K562 (cell line): Measurements from ENCODE around the gene ATOH8. TPM values are rescaled to one million over a fixed set of nuclear protein-coding genes. Genes with fewer than 3 reads are reported as not detected.

Experiments
- ATAC-seq: fragments of 200-7000 bp; cut with Tn5 transposase; 3 replicates; pipeline ENCODE4 v1.9.1; 2020; ENCODE audit warnings: moderate library complexity
- BruUV-seq: library from RNA; stranded (reverse); fragments of 400-500 nt; replicated peaks from 2 replicates; lab custom pipeline; 2021; lab: Mats Ljungman, UMichigan
- CTCF ChIA-PET: fragments of 300-600 bp; formaldehyde crosslinking; extraction: SDS; loops from one replicate; lab custom pipeline; 2021; ENCODE audit warnings: low intra/inter-chr PET ratio; lab: Yijun Ruan, JAX
- POLR2A ChIA-PET: fragments of 300-600, 350-650 bp; sonication (Branson Sonifier 250); formaldehyde crosslinking; extraction: SDS; loops from one replicate; lab custom pipeline; 2021; ENCODE audit warnings: antibody characterized with exemption, inconsistent platforms; lab: Yijun Ruan, JAX
- DNase-seq, 4 experiments: peaks; one replicate each; pipeline versions ENCODE4 v3.0.0 to v3.0.0-alpha.2; 2011 to 2018; ENCODE audit warnings: low spot score in 3 of 4, mixed read lengths in 3 of 4; ENCODE audit errors: extremely low read depth in 1 of 4
- FAIRE-seq: peaks from 2 replicates; lab custom pipeline; 2011; peaks lifted over from hg19 to GRCh38; lab: Jason Lieb, UNC
- H2AFZ ChIP-seq: 2 replicates; pipeline ENCODE4 v1.6.0; 2011; ENCODE audit warnings: low read depth, low read length, control low read depth, inconsistent platforms
- H3K27ac ChIP-seq: fragments of 200-600 bp; 3 replicates; pipeline ENCODE4 v1.8.0; 2011; ENCODE audit warnings: low read depth, mild to moderate bottlenecking, control low read depth, inconsistent platforms, low read length, moderate library complexity, mixed read lengths; ENCODE audit errors: extremely low read depth
- H3K27me3 ChIP-seq, 2 experiments: fragments of 300-600 bp in 1 of 2; 2 replicates in 1 of 2; 3 replicates in 1 of 2; pipeline versions ENCODE4 v1.6.0 to v1.8.0; 2011; ENCODE audit warnings: inconsistent platforms in 2 of 2, low read length in 2 of 2, mild to moderate bottlenecking in 1 of 2, mixed read lengths in 1 of 2, moderate library complexity in 1 of 2; ENCODE audit not compliant: control insufficient read depth in 2 of 2, insufficient read depth in 2 of 2
- H3K36me3 ChIP-seq: fragments of 300-600 bp; 3 replicates; pipeline ENCODE4 v1.8.0; 2011; ENCODE audit warnings: mild to moderate bottlenecking, low read length, inconsistent platforms; ENCODE audit not compliant: control insufficient read depth, insufficient read depth
- H3K4me1 ChIP-seq, 2 experiments: fragments of 200-600 bp in 1 of 2; replicated peaks in 1 of 2; 2 replicates in 1 of 2; 3 replicates in 1 of 2; pipeline versions ENCODE4 v1.5.1 to v1.8.0; 2011; ENCODE audit warnings: inconsistent platforms in 2 of 2, low read length in 2 of 2, mild to moderate bottlenecking in 1 of 2, mixed read lengths in 1 of 2, moderate library complexity in 1 of 2; ENCODE audit not compliant: control insufficient read depth in 2 of 2, insufficient read depth in 2 of 2
- H3K4me2 ChIP-seq: 2 replicates; pipeline ENCODE4 v1.6.1; 2011; ENCODE audit warnings: low read length, control low read depth, inconsistent platforms, mixed read lengths; ENCODE audit not compliant: insufficient read depth
- H3K4me3 ChIP-seq: fragments of 200-600 bp; sonication (generic), shearing (Covaris generic); 2 replicates; pipeline ENCODE4 v1.5.1; 2016; ENCODE audit warnings: control low read depth, inconsistent platforms
- H3K79me2 ChIP-seq: fragments of 200-600 bp; 3 replicates; pipeline ENCODE4 v1.8.0; 2011; ENCODE audit warnings: low read length, inconsistent platforms; ENCODE audit not compliant: control insufficient read depth, insufficient read depth
- H3K9ac ChIP-seq, 2 experiments: 2 replicates each; pipeline versions ENCODE4 v1.6.0 to v1.6.1; 2011; ENCODE audit warnings: low read depth in 2 of 2, low read length in 2 of 2, control low read depth in 1 of 2, inconsistent platforms in 1 of 2, mild to moderate bottlenecking in 1 of 2, mixed read lengths in 1 of 2; ENCODE audit not compliant: insufficient read depth in 1 of 2
- H3K9me1 ChIP-seq: one replicate; pipeline ENCODE4 v1.6.0; 2011; ENCODE audit warnings: inconsistent platforms, mild to moderate bottlenecking, low read length, moderate library complexity; ENCODE audit not compliant: control insufficient read depth, insufficient read depth
- H3K9me3 ChIP-seq: replicated peaks from 2 replicates; pipeline ENCODE4 v1.5.1; 2011; ENCODE audit warnings: low read depth, low read length, inconsistent platforms; ENCODE audit not compliant: control insufficient read depth, insufficient read depth
- H4K20me1 ChIP-seq: replicated peaks from 2 replicates; pipeline ENCODE4 v1.6.1; 2011; ENCODE audit warnings: low read length, inconsistent platforms, mixed read lengths; ENCODE audit not compliant: control insufficient read depth, insufficient read depth
- ARID3A ChIP-seq: IDR thresholded peaks from 2 replicates; pipeline ENCODE4 v1.6.1; 2012; ENCODE audit warnings: low read depth, low read length, improper control_type of control experiment, borderline replicate concordance
- CC2D1A ChIP-seq: fragments of 450-650 bp; IDR thresholded peaks from 2 replicates; pipeline ENCODE4 v1.6.1; 2017; ENCODE audit warnings: mild to moderate bottlenecking
- CTCF ChIP-seq, 3 experiments: IDR thresholded peaks in 2 of 3; conservative IDR thresholded peaks in 1 of 3; 2 replicates each; pipeline ENCODE4 v1.5.1; 2011 to 2012; ENCODE audit warnings: low read length in 3 of 3, mild to moderate bottlenecking in 3 of 3, control low read depth in 2 of 3, improper control_type of control experiment in 1 of 3, inconsistent platforms in 1 of 3, low read depth in 1 of 3, mixed read lengths in 1 of 3, moderate library complexity in 1 of 3; ENCODE audit not compliant: insufficient read depth in 2 of 3
- DEAF1 ChIP-seq: fragments of 450-650 bp; formaldehyde crosslinking; IDR thresholded peaks from 2 replicates; pipeline ENCODE4 v1.4.0; 2020; ENCODE audit warnings: mild to moderate bottlenecking, moderate library complexity
- DPF2 ChIP-seq: fragments of 450-650 bp; IDR thresholded peaks from 2 replicates; pipeline ENCODE4 v1.6.1; 2016
- EZH2 ChIP-seq: IDR thresholded peaks from 2 replicates; pipeline ENCODE4 v1.6.1; 2012; ENCODE audit warnings: low read depth, mild to moderate bottlenecking, inconsistent platforms, low read length, borderline replicate concordance
- LEF1 ChIP-seq: fragments of 450-650 bp; IDR thresholded peaks from 2 replicates; pipeline ENCODE4 v1.6.1; 2016; ENCODE audit warnings: mild to moderate bottlenecking
- PHB2 ChIP-seq: fragments of 450-650 bp; IDR thresholded peaks from 2 replicates; pipeline ENCODE4 v1.6.1; 2017; ENCODE audit warnings: low read depth
- POLR3G ChIP-seq: IDR thresholded peaks from 2 replicates; pipeline ENCODE4 v1.6.1; 2011; ENCODE audit not compliant: insufficient read length, insufficient replicate concordance; ENCODE audit errors: extremely low read depth
- RCOR1 ChIP-seq, 2 experiments: IDR thresholded peaks; 2 replicates each; pipeline ENCODE4 v1.6.1; 2012; ENCODE audit warnings: low read depth in 2 of 2, low read length in 2 of 2, borderline replicate concordance in 1 of 2, improper control_type of control experiment in 1 of 2
- STAT5B ChIP-seq: fragments of 250-450 bp; sonication (Bioruptor Pico); IDR thresholded peaks from 2 replicates; pipeline ENCODE4 v1.8.0; 2021; ENCODE audit warnings: mild to moderate bottlenecking, inconsistent platforms
- ZBTB7A ChIP-seq: IDR thresholded peaks from 2 replicates; pipeline ENCODE4 v1.6.1; 2011; ENCODE audit warnings: low read depth, mild to moderate bottlenecking, low read length, moderate library complexity, borderline replicate concordance; ENCODE audit not compliant: control insufficient read depth
- ZKSCAN1 ChIP-seq: fragments of 150-350 bp; IDR thresholded peaks from 2 replicates; pipeline ENCODE4 v1.6.1; 2016; ENCODE audit warnings: low read depth, low read length
- ZNF75A ChIP-seq: fragments of 450-650 bp; formaldehyde crosslinking; IDR thresholded peaks from 2 replicates; pipeline ENCODE4 v1.4.0; 2020; ENCODE audit warnings: mild to moderate bottlenecking
- ZNF778 ChIP-seq: fragments of 450-650 bp; formaldehyde crosslinking; IDR thresholded peaks from 2 replicates; pipeline ENCODE4 v1.4.0; 2020; ENCODE audit warnings: mild to moderate bottlenecking, moderate library complexity
- ZSCAN32 ChIP-seq: fragments of 450-650 bp; formaldehyde crosslinking; IDR thresholded peaks from 2 replicates; pipeline ENCODE4 v1.4.0; 2020; ENCODE audit warnings: mild to moderate bottlenecking, moderate library complexity
- WGBS: fragments of 100-300 bp; shearing (Covaris generic); methylation state at CpG from one replicate; pipeline ENCODE4 v1.1.6; 2016; ENCODE audit warnings: low coverage, mixed read lengths; ENCODE audit not compliant: insufficient coverage; ENCODE audit errors: missing lambda C conversion rate; 5-methylcytosine and 5-hydroxymethylcytosine counted together
- in situ Hi-C: fragments of 300-500 bp; cut with MboI; formaldehyde crosslinking; loops from 4 replicates; pipeline ENCODE4 v1.15.0; 2018; ENCODE audit warnings: inconsistent platforms, mixed read lengths
- intact Hi-C: fragments of 100-400 bp; cut with micrococcal nuclease; formaldehyde crosslinking; loops from 2 replicates; pipeline ENCODE4 v1.14.2; 2022
- polyA plus RNA-seq, 8 experiments: library from polyadenylated mRNA; depleted of rRNA in 4 of 8; stranded (reverse) in 5 of 8; unstranded in 3 of 8; fragments of >200 nt; fragmentation: Nextera tagmentation in 2 of 8; fragmentation: Illumina TruSeq in 1 of 8; extraction: Ambion mirVana in 2 of 8; extraction: Trizol in 1 of 8; gene quantifications; 2 replicates each; pipeline versions ENCODE4 v1.2.1 to v1.2.3, GENCODE V29; 2011 to 2014; ENCODE audit warnings: inconsistent platforms in 1 of 8, missing spikeins in 1 of 8
- total RNA-seq, 7 experiments: library from RNA; depleted of rRNA in 6 of 7; stranded (reverse); fragments of >200 nt in 6 of 7; fragmentation: Illumina TruSeq in 2 of 7; extraction: Trizol in 2 of 7; gene quantifications; 2 replicates each; pipeline versions ENCODE4 v1.2.1 to v1.2.3, GENCODE V29; 2011 to 2021; ENCODE audit warnings: low replicate concordance in 1 of 7

The ATOH8 gene
- total and polyA plus RNA-seq, 9 of the 15 experiments (the other 6 are each of a cell fraction or from before 2014, with no cell fraction given), result not detected

GRCh38 chr2:85728883-85729824, 24.6 kb upstream of the ATOH8 start:
- no peaks in the 10 kb centered on the region for H3K9me1 ChIP-seq
- peaks cover 0 to 4% of the 10 kb centered on the region in 2 experiments; a peak in 2 of 5 replicates for H3K4me1 ChIP-seq
- 11% methylated on average over 26 of the region's 26 CpGs for WGBS
- CTCF ChIA-PET, result interaction anchor here (0.6 to 2.7 kb wide), 10 partner anchors 24 to 352 kb away, joined by 3 to 42 read pairs (median 4); no protein-coding TSS in a partner anchor
- H3K27ac ChIP-seq, result no peak overlapping the region
- intact Hi-C loops (loop anchor here (1.0 to 2.0 kb wide), 3 partner anchors 21 to 85 kb away; no protein-coding TSS in a partner anchor), in situ Hi-C loops (no loop called here)
- H3K4me3 ChIP-seq, result no peak overlapping the region
- BruUV-seq, result no TSS peak
- H3K36me3 ChIP-seq, result no peaks in the 10 kb centered on the region
- no peaks in the 10 kb centered on the region for H3K9me3 ChIP-seq
- peak; percentile 84 to 89 (median 86) for DNase-seq
- POLR2A ChIA-PET, result interaction anchor here (0.6 to 1.3 kb wide), 2 partner anchors 12 to 18 kb away, joined by 3 to 6 read pairs; no protein-coding TSS in a partner anchor
- H3K4me2 ChIP-seq, result no peak overlapping the region
- H3K79me2 ChIP-seq, result no peaks in the 10 kb centered on the region
- FAIRE-seq, result peak; percentile 94
- no peaks in the 10 kb centered on the region for H4K20me1 ChIP-seq
- H3K9ac ChIP-seq, result peak overlapping the region in 1 of 2 experiments; percentile 40; a peak in 1 of 4 replicates
- H3K27me3 ChIP-seq, result peaks cover 18 to 60% of the 10 kb centered on the region in 2 experiments
- ATAC-seq, result peak; percentile 100
- H2AFZ ChIP-seq, result no peak overlapping the region
- TF ChIP-seq ZSCAN32 (CRISPR knock-in tag) (no peak), ZNF778 (CRISPR knock-in tag) (no peak), ARID3A (no peak), ZKSCAN1 (0 out of 2 replicates have a peak, but pooled peaks have one; percentile 23), ZNF75A (CRISPR knock-in tag) (no peak), DPF2 (no peak), CTCF (IDR thresholded peaks at IDR 0.05 in 2 of 3, conservative IDR thresholded peaks at IDR 0.05 in 1 of 3; ENCODE audit: insufficient read depth in 2 of 3, low read depth in 1 of 3, low read length in 3 of 3) (peak; percentile 95 to 96 (median 95)), PHB2 (no peak), CC2D1A (0 out of 2 replicates have a peak, but pooled peaks have one; percentile 27), STAT5B (no peak), ZBTB7A (peak; percentile 84; the same call in 1 of the 2 replicates), EZH2 (0 out of 2 replicates have a peak, but pooled peaks have one; percentile 22), RCOR1 (IDR thresholded peaks at IDR 0.05; ENCODE audit: borderline replicate concordance in 1 of 2, low read depth in 2 of 2, low read length in 2 of 2) (peak in 1 of 2 experiments; percentile 20; a peak in 1 of 4 replicates), DEAF1 (CRISPR knock-in tag) (peak; percentile 88), LEF1 (no peak), POLR3G (no peak)
